Vagina (tissue), 2 donors: ENCODE measurements around the gene SP8. TPM values are rescaled to one million over a fixed set of nuclear protein-coding genes. Genes with fewer than 3 reads are reported as not detected.
A peak's percentile ranks its signal among the peaks of the same experiment; 100 is the strongest.

Experiments
- DNase-seq, 2 donors: peaks; one replicate each; pipeline ENCODE4 v3.0.0-alpha.2; 2017; ENCODE audit errors: extremely low spot score in 2 of 2
- H3K27ac ChIP-seq: fragments of 200-600 bp; sonication (generic); one replicate; pipeline ENCODE4 v1.5.1; 2019
- H3K27me3 ChIP-seq: fragments of 200-600 bp; sonication (generic); one replicate; pipeline ENCODE4 v1.5.1; 2019
- H3K36me3 ChIP-seq, 2 donors: fragments of 200-600 bp; sonication (generic); one replicate each; pipeline ENCODE4 v1.5.1; 2017 to 2019
- H3K4me1 ChIP-seq: fragments of 200-600 bp; sonication (generic); one replicate; pipeline ENCODE4 v1.5.1; 2019
- H3K4me3 ChIP-seq, 2 donors: fragments of 200-600 bp; sonication (generic); 1 replicate in 1 of 2; 2 replicates in 1 of 2; pipeline ENCODE4 v1.5.1; 2016 to 2019
- H3K9me3 ChIP-seq: fragments of 200-600 bp; sonication (generic); one replicate; pipeline ENCODE4 v1.5.1; 2019
- CTCF ChIP-seq, 3 experiments: fragments of 450-650 bp in 2 of 3; fragments of 200-600 bp in 1 of 3; sonication (generic) in 1 of 3; IDR thresholded peaks; one replicate each; pipeline ENCODE4 v1.5.1; 2017 to 2019; ENCODE audit warnings: antibody characterized with exemption in 3 of 3, mild to moderate bottlenecking in 2 of 3, moderate library complexity in 2 of 3
- POLR2A ChIP-seq, 2 donors: fragments of 450-650 bp; IDR thresholded peaks; one replicate each; pipeline ENCODE4 v1.6.1; 2017; ENCODE audit warnings: antibody characterized with exemption in 2 of 2, mild to moderate bottlenecking in 2 of 2, moderate library complexity in 2 of 2
- POLR2AphosphoS5 ChIP-seq, 2 donors: sonication (generic); formaldehyde crosslinking; IDR thresholded peaks; one replicate each; pipeline ENCODE4 v1.9.0; 2017; ENCODE audit warnings: antibody characterized with exemption in 2 of 2, mild to moderate bottlenecking in 2 of 2, low read depth in 1 of 2; ENCODE audit not compliant: insufficient read depth in 1 of 2
- intact Hi-C: fragments of 100-400 bp; cut with DNase I; formaldehyde crosslinking; loops from one replicate; pipeline ENCODE4 v1.15.1; 2023
- total RNA-seq: library from RNA; depleted of rRNA; stranded (reverse); fragments of >200 nt; gene quantifications from one replicate; pipeline ENCODE4 v1.2.3, GENCODE V29; 2016

SP8 gene
- total RNA-seq, 1 donor from 2014 or later, result 2.9 TPM

- Histone ChIP-seq H3K36me3 (no peaks in the 10 kb centered on the region), H3K4me3 (peak overlapping the region; percentile 31 to 33), H3K9me3 (no peaks in the 10 kb centered on the region), H3K27me3 (peaks cover 8% of the 10 kb centered on the region), H3K27ac (no peak overlapping the region), H3K4me1 (peaks cover 30% of the 10 kb centered on the region)
- DNase-seq, result no peak
- intact Hi-C loops, result no loop called here
- no peak for TF ChIP-seq POLR2AphosphoS5 (IDR thresholded peaks at IDR 0.05; ENCODE audit: insufficient read depth in 1 of 2, low read depth in 1 of 2)
- no peak for TF ChIP-seq CTCF (IDR thresholded peaks at IDR 0.05)
- TF ChIP-seq POLR2A (IDR thresholded peaks at IDR 0.05), result no peak
Measured at GRCh38 chr7:20786049-20786412, 655 bp downstream of the SP8 start.

- no peaks in the 10 kb centered on the region for H3K36me3 ChIP-seq
- DNase-seq, result no peak
- H3K9me3 ChIP-seq, result no peaks in the 10 kb centered on the region
- peaks cover 30% of the 10 kb centered on the region for H3K4me1 ChIP-seq
- H3K27ac ChIP-seq, result no peak overlapping the region
- TF ChIP-seq POLR2AphosphoS5 (IDR thresholded peaks at IDR 0.05; ENCODE audit: insufficient read depth in 1 of 2, low read depth in 1 of 2) (no peak), POLR2A (IDR thresholded peaks at IDR 0.05) (no peak), CTCF (IDR thresholded peaks at IDR 0.05) (no peak)
- H3K27me3 ChIP-seq, result peaks cover 8% of the 10 kb centered on the region
- intact Hi-C loops, result no loop called here
- peak overlapping the region; percentile 31 to 39 for H3K4me3 ChIP-seq
Measured at GRCh38 chr7:20785157-20786048, 1.3 kb downstream of the SP8 start.

GRCh38 chr7:20784388-20785156 lies 2.1 kb downstream of the SP8 start:
- Histone ChIP-seq H3K36me3 (no peaks in the 10 kb centered on the region), H3K4me1 (peaks cover 30% of the 10 kb centered on the region), H3K27ac (no peak overlapping the region), H3K4me3 (peak overlapping the region; percentile 31 to 39), H3K27me3 (peaks cover 8% of the 10 kb centered on the region), H3K9me3 (no peaks in the 10 kb centered on the region)
- DNase-seq, result no peak
- TF ChIP-seq POLR2A (IDR thresholded peaks at IDR 0.05) (no peak), CTCF (IDR thresholded peaks at IDR 0.05) (no peak), POLR2AphosphoS5 (IDR thresholded peaks at IDR 0.05; ENCODE audit: insufficient read depth in 1 of 2, low read depth in 1 of 2) (no peak)
- intact Hi-C loops, result loop anchor here (5.0 kb wide), 1 partner anchor 1498 kb away; no protein-coding TSS in a partner anchor

- TF ChIP-seq CTCF (IDR thresholded peaks at IDR 0.05), result no peak
- no peak for TF ChIP-seq POLR2A (IDR thresholded peaks at IDR 0.05)
- no peak for TF ChIP-seq POLR2AphosphoS5 (IDR thresholded peaks at IDR 0.05; ENCODE audit: insufficient read depth in 1 of 2, low read depth in 1 of 2)
- no peak for DNase-seq
- H3K4me3 ChIP-seq, result peak overlapping the region; percentile 31 to 39
Measured at GRCh38 chr7:20783700-20784387, 2.8 kb downstream of the SP8 start.

More at GRCh38 chr7:20783700-20784387, 2.8 kb downstream of the SP8 start:
- Histone ChIP-seq H3K27ac (no peak overlapping the region), H3K36me3 (no peaks in the 10 kb centered on the region), H3K4me1 (peaks cover 30% of the 10 kb centered on the region), H3K9me3 (no peaks in the 10 kb centered on the region), H3K27me3 (peaks cover 8% of the 10 kb centered on the region)
- intact Hi-C loops, result loop anchor here (5.0 kb wide), 1 partner anchor 1498 kb away; no protein-coding TSS in a partner anchor
